ENCODE measurements around the gene AGAP1. TPM values are rescaled to one million over a fixed set of nuclear protein-coding genes. Genes with fewer than 3 reads are reported as not detected.

Gene AGAP1
- total and polyA plus RNA-seq, 4 donors = 2.0 to 8.5 (median 5.4) TPM

GRCh38 chr2:235544689-235544969, 50.8 kb downstream of the AGAP1 start:
- Histone ChIP-seq H3K4me3 (ENCODE audit: low read depth in 1 of 3, low read length in 3 of 3) (no peak overlapping the region), H3K9me3 (ENCODE audit: control insufficient read depth in 4 of 4, low read length in 3 of 4) (no peaks in the 10 kb centered on the region), H3K9ac (ENCODE audit: low read depth in 1 of 2, low read length in 2 of 2) (no peak overlapping the region), H3K36me3 (ENCODE audit: control insufficient read depth in 4 of 4, insufficient read depth in 3 of 4, low read depth in 1 of 4, low read length in 3 of 4) (no peaks in the 10 kb centered on the region), H3K4me1 (ENCODE audit: control insufficient read depth in 4 of 4, insufficient read depth in 4 of 4, low read length in 3 of 4) (peaks cover 2 to 12% (median 7%) of the 10 kb centered on the region in 4 donors), H3K27me3 (ENCODE audit: control insufficient read depth in 4 of 4, insufficient read depth in 4 of 4, low read length in 3 of 4) (no peaks in the 10 kb centered on the region), H3K27ac (ENCODE audit: low read depth in 1 of 2, low read length in 2 of 2) (no peak overlapping the region)
- TF ChIP-seq CTCF (IDR thresholded peaks at IDR 0.05; ENCODE audit: low read depth, low read length, missing input control) (no peak), ATF3 (IDR thresholded peaks at IDR 0.05) (no peak), RXRA (IDR thresholded peaks at IDR 0.05) (no peak), FOXA1 (IDR thresholded peaks at IDR 0.05) (no peak), YY1 (IDR thresholded peaks at IDR 0.05) (no peak), FOXA2 (IDR thresholded peaks at IDR 0.05) (no peak)
- 90% methylated on average over 5 of the region's 5 CpGs for WGBS
- DNase-seq (ENCODE audit: low spot score) = no peak

GRCh38 chr2:235545339-235546150, 51.7 kb downstream of the AGAP1 start:
- H3K4me1 ChIP-seq (ENCODE audit: control insufficient read depth in 4 of 4, insufficient read depth in 4 of 4, low read length in 3 of 4) = peaks cover 2 to 12% (median 7%) of the 10 kb centered on the region in 4 donors

More at GRCh38 chr2:235545339-235546150, 51.7 kb downstream of the AGAP1 start:
- TF ChIP-seq FOXA1 (IDR thresholded peaks at IDR 0.05) = no peak
- TF ChIP-seq GABPA (IDR thresholded peaks at IDR 0.05 in 1 of 2, conservative IDR thresholded peaks at IDR 0.05 in 1 of 2) = no peak
- no peak for TF ChIP-seq MAX (IDR thresholded peaks at IDR 0.05)
- TF ChIP-seq SP1 (IDR thresholded peaks at IDR 0.05) = no peak
- TF ChIP-seq JUND (IDR thresholded peaks at IDR 0.05) = no peak
- no peak for TF ChIP-seq HNF4A (conservative IDR thresholded peaks at IDR 0.05)
- TF ChIP-seq EGR1 (IDR thresholded peaks at IDR 0.05; ENCODE audit: low read depth in 2 of 2) = no peak
- no peak for TF ChIP-seq YY1 (IDR thresholded peaks at IDR 0.05)
- TF ChIP-seq TAF1 (conservative IDR thresholded peaks at IDR 0.05) = no peak
- TF ChIP-seq RAD21 (IDR thresholded peaks at IDR 0.05) = no peak
- no peak for TF ChIP-seq ZBTB33 (IDR thresholded peaks at IDR 0.05)
- TF ChIP-seq FOXA2 (IDR thresholded peaks at IDR 0.05) = no peak
- no peak for TF ChIP-seq NR2F2 (IDR thresholded peaks at IDR 0.05)
- no peak for TF ChIP-seq CTCF (IDR thresholded peaks at IDR 0.05; ENCODE audit: low read depth, low read length, missing input control)
- TF ChIP-seq HNF4G (IDR thresholded peaks at IDR 0.05) = no peak
- TF ChIP-seq REST (IDR thresholded peaks at IDR 0.05) = no peak
- no peak for TF ChIP-seq RXRA (IDR thresholded peaks at IDR 0.05)
- 80% methylated on average over 11 of the region's 11 CpGs for WGBS
- Histone ChIP-seq H3K9me3 (ENCODE audit: control insufficient read depth in 4 of 4, low read length in 3 of 4) (no peaks in the 10 kb centered on the region), H3K27me3 (ENCODE audit: control insufficient read depth in 4 of 4, insufficient read depth in 4 of 4, low read length in 3 of 4) (no peaks in the 10 kb centered on the region), H3K4me3 (ENCODE audit: low read depth in 1 of 3, low read length in 3 of 3) (no peak overlapping the region), H3K27ac (ENCODE audit: low read depth in 1 of 2, low read length in 2 of 2) (no peak overlapping the region), H3K36me3 (ENCODE audit: control insufficient read depth in 4 of 4, insufficient read depth in 3 of 4, low read depth in 1 of 4, low read length in 3 of 4) (no peaks in the 10 kb centered on the region), H3K9ac (ENCODE audit: low read depth in 1 of 2, low read length in 2 of 2) (no peak overlapping the region)
- DNase-seq (ENCODE audit: low spot score) = no peak

All from liver (tissue), 9 donors.